Peyer's patch (tissue), 4 donors: Measurements from ENCODE around the gene HDAC4.

Experiments used
- POLR2A ChIP-seq, 2 donors: fragments of 450-650 bp; IDR thresholded peaks; one replicate each; pipeline ENCODE4 v1.5.1; 2017; ENCODE audit warnings: antibody characterized with exemption in 2 of 2, mild to moderate bottlenecking in 2 of 2, moderate library complexity in 2 of 2
- TF ChIP-seq, protein P1 (sequence below), 6 experiments: fragments of 450-650 bp in 4 of 6; fragments of 200-600 bp in 2 of 6; sonication (generic) in 1 of 6; IDR thresholded peaks; one replicate each; pipeline ENCODE4 v1.5.1; 2017 to 2019; ENCODE audit warnings: antibody characterized with exemption in 6 of 6, mild to moderate bottlenecking in 3 of 6, moderate library complexity in 1 of 6

GRCh38 chr2:239399921-239400595, 762 bp downstream of the HDAC4 start:
- TF ChIP-seq, protein P1, sequence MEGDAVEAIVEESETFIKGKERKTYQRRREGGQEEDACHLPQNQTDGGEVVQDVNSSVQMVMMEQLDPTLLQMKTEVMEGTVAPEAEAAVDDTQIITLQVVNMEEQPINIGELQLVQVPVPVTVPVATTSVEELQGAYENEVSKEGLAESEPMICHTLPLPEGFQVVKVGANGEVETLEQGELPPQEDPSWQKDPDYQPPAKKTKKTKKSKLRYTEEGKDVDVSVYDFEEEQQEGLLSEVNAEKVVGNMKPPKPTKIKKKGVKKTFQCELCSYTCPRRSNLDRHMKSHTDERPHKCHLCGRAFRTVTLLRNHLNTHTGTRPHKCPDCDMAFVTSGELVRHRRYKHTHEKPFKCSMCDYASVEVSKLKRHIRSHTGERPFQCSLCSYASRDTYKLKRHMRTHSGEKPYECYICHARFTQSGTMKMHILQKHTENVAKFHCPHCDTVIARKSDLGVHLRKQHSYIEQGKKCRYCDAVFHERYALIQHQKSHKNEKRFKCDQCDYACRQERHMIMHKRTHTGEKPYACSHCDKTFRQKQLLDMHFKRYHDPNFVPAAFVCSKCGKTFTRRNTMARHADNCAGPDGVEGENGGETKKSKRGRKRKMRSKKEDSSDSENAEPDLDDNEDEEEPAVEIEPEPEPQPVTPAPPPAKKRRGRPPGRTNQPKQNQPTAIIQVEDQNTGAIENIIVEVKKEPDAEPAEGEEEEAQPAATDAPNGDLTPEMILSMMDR (IDR thresholded peaks at IDR 0.05) = no peak
- TF ChIP-seq POLR2A (IDR thresholded peaks at IDR 0.05) = no peak
